Liver (tissue), 9 donors: ENCODE measurements around the gene MUC6. TPM values are rescaled to one million over a fixed set of nuclear protein-coding genes. Genes with fewer than 3 reads are reported as not detected.

Experiments
- DNase-seq: peaks from one replicate; pipeline ENCODE4 v3.0.0-alpha.2; 2017; ENCODE audit warnings: low spot score
- H3K27ac ChIP-seq, 2 donors: one replicate each; pipeline ENCODE4 v1.7.0; 2013; ENCODE audit warnings: inconsistent platforms in 2 of 2, low read length in 2 of 2, control low read depth in 1 of 2, low read depth in 1 of 2, mild to moderate bottlenecking in 1 of 2
- H3K27me3 ChIP-seq, 4 donors: one replicate each; pipeline versions ENCODE4 v1.6.1 to v1.7.0; 2013; ENCODE audit warnings: low read length in 3 of 4, inconsistent platforms in 1 of 4, mild to moderate bottlenecking in 1 of 4, moderate library complexity in 1 of 4; ENCODE audit not compliant: control insufficient read depth in 4 of 4, insufficient read depth in 4 of 4
- H3K36me3 ChIP-seq, 4 donors: one replicate each; pipeline versions ENCODE4 v1.6.1 to v1.7.0; 2013; ENCODE audit warnings: low read length in 3 of 4, mild to moderate bottlenecking in 3 of 4, low read depth in 1 of 4, moderate library complexity in 1 of 4; ENCODE audit not compliant: control insufficient read depth in 4 of 4, insufficient read depth in 3 of 4
- H3K4me1 ChIP-seq, 4 donors: one replicate each; pipeline versions ENCODE4 v1.6.1 to v1.7.0; 2013; ENCODE audit warnings: low read length in 3 of 4, mild to moderate bottlenecking in 3 of 4, moderate library complexity in 1 of 4; ENCODE audit not compliant: control insufficient read depth in 4 of 4, insufficient read depth in 4 of 4
- H3K4me3 ChIP-seq, 3 donors: one replicate each; pipeline versions ENCODE4 v1.6.1 to v1.7.0; 2013; ENCODE audit warnings: low read length in 3 of 3, control low read depth in 1 of 3, low read depth in 1 of 3, mild to moderate bottlenecking in 1 of 3
- H3K9ac ChIP-seq, 2 donors: one replicate each; pipeline ENCODE4 v1.7.0; 2013; ENCODE audit warnings: low read length in 2 of 2, mild to moderate bottlenecking in 2 of 2, moderate library complexity in 2 of 2, control low read depth in 1 of 2, low read depth in 1 of 2
- H3K9me3 ChIP-seq, 4 donors: one replicate each; pipeline versions ENCODE4 v1.6.1 to v1.7.0; 2013; ENCODE audit warnings: low read length in 3 of 4; ENCODE audit not compliant: control insufficient read depth in 4 of 4
- ATF3 ChIP-seq: IDR thresholded peaks from 2 replicates; pipeline ENCODE4 v1.6.1; 2016; ENCODE audit warnings: antibody characterized with exemption
- EGR1 ChIP-seq, 2 donors: IDR thresholded peaks; 2 replicates each; pipeline ENCODE4 v1.6.1; 2016 to 2018; ENCODE audit warnings: antibody characterized with exemption in 2 of 2, low read depth in 2 of 2
- FOXA1 ChIP-seq: IDR thresholded peaks from 2 replicates; pipeline ENCODE4 v1.6.1; 2016; ENCODE audit warnings: antibody characterized with exemption
- FOXA2 ChIP-seq: IDR thresholded peaks from 2 replicates; pipeline ENCODE4 v1.6.1; 2016; ENCODE audit warnings: antibody characterized with exemption
- HNF4A ChIP-seq, 2 donors: conservative IDR thresholded peaks; 2 replicates each; pipeline ENCODE4 v1.6.1; 2016; ENCODE audit warnings: antibody characterized with exemption in 2 of 2, mild to moderate bottlenecking in 2 of 2
- JUND ChIP-seq, 2 donors: IDR thresholded peaks; 2 replicates each; pipeline ENCODE4 v1.6.1; 2016; ENCODE audit warnings: antibody characterized with exemption in 2 of 2
- SP1 ChIP-seq: IDR thresholded peaks from 2 replicates; pipeline ENCODE4 v1.6.1; 2018; ENCODE audit warnings: antibody characterized with exemption, mild to moderate bottlenecking
- TAF1 ChIP-seq: conservative IDR thresholded peaks from 2 replicates; pipeline ENCODE4 v1.6.1; 2016; ENCODE audit warnings: antibody characterized with exemption, mild to moderate bottlenecking
- YY1 ChIP-seq: IDR thresholded peaks from 2 replicates; pipeline ENCODE4 v1.6.1; 2016; ENCODE audit warnings: antibody characterized with exemption, mild to moderate bottlenecking
- WGBS: extraction: QIAGEN DNeasy Blood & Tissue Kit; methylation state at CpG from one replicate; pipeline ENCODE4 v1.1.7; 2013; 5-methylcytosine and 5-hydroxymethylcytosine counted together
- polyA plus RNA-seq, 2 donors: library from polyadenylated mRNA; stranded (reverse) in 1 of 2; unstranded in 1 of 2; fragments of 200-250 nt in 1 of 2; fragments of >200 nt in 1 of 2; fragmentation: Nextera tagmentation in 1 of 2; extraction: Ambion mirVana in 1 of 2; gene quantifications; one replicate each; pipeline versions ENCODE4 v1.2.1 to v1.2.3, GENCODE V29; 2013 to 2015
- total RNA-seq, 2 donors: library from RNA; depleted of rRNA; stranded (reverse); fragments of >200 nt; gene quantifications; one replicate each; pipeline ENCODE4 v1.2.3, GENCODE V29; 2014
- TF ChIP-seq, protein P1 (sequence below): IDR thresholded peaks from 2 replicates; pipeline ENCODE4 v1.6.1; 2016; ENCODE audit warnings: antibody characterized with exemption, mild to moderate bottlenecking
- TF ChIP-seq, protein P2 (sequence below): fragments of 150-350 bp; IDR thresholded peaks from 2 replicates; pipeline ENCODE4 v1.5.1; 2017; ENCODE audit warnings: improper control_type of control experiment, low read depth, low read length; ENCODE audit not compliant: missing input control
- TF ChIP-seq, protein P3 (sequence below): IDR thresholded peaks from 2 replicates; pipeline ENCODE4 v1.6.1; 2016; ENCODE audit warnings: antibody characterized with exemption
- TF ChIP-seq, protein P4 (sequence below): IDR thresholded peaks from 2 replicates; pipeline ENCODE4 v1.6.1; 2016; ENCODE audit warnings: antibody characterized with exemption
- donor health status: healthy.
- donor health status: healthy.
- donor health status: healthy.
- donor health status: healthy.
- donor health status: healthy.

The MUC6 gene
- total and polyA plus RNA-seq, 4 donors = 0.05 to 0.54 (median 0.18) TPM

DNA sequence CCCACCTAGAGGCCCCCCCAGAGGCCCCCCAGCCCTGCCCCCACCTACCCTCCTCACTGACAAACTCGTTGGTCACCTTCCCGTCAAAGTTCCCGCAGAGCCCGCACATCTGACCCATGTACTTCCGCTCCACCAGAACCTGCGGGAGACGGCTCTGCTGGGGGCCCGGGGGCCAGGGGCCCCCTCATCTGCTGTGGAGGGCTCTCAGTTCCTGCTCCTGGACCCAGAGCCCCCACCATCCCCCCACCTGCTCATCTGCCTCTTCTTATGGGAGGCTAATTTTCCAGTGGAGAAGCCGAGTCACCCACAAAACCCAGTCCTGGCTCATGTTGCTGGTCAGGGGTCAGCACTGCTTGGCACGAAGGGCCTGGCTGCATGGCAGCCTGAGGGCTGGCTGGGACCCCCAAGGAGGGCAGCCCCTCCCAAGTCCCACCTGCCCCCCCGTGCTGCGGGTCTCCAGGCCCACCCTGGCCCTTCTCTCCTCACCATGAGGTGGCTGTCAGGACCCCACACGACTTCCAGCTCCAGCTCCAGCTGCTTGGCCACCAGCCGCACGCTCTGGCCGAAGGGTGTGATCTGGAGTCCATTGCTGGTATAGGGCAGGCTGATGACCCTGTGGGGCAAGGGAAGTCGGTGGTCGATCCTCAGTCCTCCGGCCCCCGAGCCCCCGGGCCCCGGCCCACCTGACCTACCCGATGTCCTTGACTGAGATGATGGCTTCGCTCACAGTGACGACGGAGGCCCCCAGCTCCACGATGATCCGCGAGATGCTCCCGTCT lies 5.2 kb downstream of the MUC6 start (continued):
- TF ChIP-seq, protein P1, sequence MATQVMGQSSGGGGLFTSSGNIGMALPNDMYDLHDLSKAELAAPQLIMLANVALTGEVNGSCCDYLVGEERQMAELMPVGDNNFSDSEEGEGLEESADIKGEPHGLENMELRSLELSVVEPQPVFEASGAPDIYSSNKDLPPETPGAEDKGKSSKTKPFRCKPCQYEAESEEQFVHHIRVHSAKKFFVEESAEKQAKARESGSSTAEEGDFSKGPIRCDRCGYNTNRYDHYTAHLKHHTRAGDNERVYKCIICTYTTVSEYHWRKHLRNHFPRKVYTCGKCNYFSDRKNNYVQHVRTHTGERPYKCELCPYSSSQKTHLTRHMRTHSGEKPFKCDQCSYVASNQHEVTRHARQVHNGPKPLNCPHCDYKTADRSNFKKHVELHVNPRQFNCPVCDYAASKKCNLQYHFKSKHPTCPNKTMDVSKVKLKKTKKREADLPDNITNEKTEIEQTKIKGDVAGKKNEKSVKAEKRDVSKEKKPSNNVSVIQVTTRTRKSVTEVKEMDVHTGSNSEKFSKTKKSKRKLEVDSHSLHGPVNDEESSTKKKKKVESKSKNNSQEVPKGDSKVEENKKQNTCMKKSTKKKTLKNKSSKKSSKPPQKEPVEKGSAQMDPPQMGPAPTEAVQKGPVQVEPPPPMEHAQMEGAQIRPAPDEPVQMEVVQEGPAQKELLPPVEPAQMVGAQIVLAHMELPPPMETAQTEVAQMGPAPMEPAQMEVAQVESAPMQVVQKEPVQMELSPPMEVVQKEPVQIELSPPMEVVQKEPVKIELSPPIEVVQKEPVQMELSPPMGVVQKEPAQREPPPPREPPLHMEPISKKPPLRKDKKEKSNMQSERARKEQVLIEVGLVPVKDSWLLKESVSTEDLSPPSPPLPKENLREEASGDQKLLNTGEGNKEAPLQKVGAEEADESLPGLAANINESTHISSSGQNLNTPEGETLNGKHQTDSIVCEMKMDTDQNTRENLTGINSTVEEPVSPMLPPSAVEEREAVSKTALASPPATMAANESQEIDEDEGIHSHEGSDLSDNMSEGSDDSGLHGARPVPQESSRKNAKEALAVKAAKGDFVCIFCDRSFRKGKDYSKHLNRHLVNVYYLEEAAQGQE = no peak
- no peak for TF ChIP-seq HNF4A (conservative IDR thresholded peaks at IDR 0.05)

DNA sequence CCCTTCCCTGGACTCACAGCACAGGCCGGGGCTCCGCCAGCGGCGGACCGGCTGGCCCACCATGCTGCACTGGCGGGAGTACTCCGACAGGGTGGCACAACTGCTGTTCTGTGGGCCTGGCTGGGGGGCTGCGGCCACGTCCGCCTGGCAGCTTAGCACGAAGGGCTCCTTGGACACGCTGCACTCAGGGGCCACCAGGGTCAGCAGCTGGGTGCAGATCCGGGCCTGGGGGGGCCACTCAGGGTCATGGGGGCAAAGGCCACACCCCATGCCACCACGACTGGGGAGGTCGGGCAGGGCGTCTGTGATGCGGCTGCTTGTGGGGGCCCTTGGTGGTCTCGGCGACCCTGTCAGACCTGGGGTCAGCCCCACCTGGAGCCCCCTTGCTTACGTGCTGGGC lies 6.0 kb downstream of the MUC6 start:
- no peak for DNase-seq
- Histone ChIP-seq H3K4me1 (no peaks in the 10 kb centered on the region), H3K27ac (no peak overlapping the region), H3K9me3 (no peaks in the 10 kb centered on the region), H3K27me3 (no peaks in the 10 kb centered on the region), H3K4me3 (no peak overlapping the region), H3K36me3 (no peaks in the 10 kb centered on the region), H3K9ac (no peak overlapping the region)
- TF ChIP-seq FOXA1 (no peak), TAF1 (no peak), YY1 (no peak), JUND (IDR thresholded peaks at IDR 0.05) (no peak), ATF3 (no peak), FOXA2 (no peak), HNF4A (conservative IDR thresholded peaks at IDR 0.05) (no peak), SP1 (no peak), EGR1 (IDR thresholded peaks at IDR 0.05; ENCODE audit: low read depth in 2 of 2) (no peak)
- TF ChIP-seq, protein P2, sequence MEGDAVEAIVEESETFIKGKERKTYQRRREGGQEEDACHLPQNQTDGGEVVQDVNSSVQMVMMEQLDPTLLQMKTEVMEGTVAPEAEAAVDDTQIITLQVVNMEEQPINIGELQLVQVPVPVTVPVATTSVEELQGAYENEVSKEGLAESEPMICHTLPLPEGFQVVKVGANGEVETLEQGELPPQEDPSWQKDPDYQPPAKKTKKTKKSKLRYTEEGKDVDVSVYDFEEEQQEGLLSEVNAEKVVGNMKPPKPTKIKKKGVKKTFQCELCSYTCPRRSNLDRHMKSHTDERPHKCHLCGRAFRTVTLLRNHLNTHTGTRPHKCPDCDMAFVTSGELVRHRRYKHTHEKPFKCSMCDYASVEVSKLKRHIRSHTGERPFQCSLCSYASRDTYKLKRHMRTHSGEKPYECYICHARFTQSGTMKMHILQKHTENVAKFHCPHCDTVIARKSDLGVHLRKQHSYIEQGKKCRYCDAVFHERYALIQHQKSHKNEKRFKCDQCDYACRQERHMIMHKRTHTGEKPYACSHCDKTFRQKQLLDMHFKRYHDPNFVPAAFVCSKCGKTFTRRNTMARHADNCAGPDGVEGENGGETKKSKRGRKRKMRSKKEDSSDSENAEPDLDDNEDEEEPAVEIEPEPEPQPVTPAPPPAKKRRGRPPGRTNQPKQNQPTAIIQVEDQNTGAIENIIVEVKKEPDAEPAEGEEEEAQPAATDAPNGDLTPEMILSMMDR = no peak
- TF ChIP-seq, protein P3, sequence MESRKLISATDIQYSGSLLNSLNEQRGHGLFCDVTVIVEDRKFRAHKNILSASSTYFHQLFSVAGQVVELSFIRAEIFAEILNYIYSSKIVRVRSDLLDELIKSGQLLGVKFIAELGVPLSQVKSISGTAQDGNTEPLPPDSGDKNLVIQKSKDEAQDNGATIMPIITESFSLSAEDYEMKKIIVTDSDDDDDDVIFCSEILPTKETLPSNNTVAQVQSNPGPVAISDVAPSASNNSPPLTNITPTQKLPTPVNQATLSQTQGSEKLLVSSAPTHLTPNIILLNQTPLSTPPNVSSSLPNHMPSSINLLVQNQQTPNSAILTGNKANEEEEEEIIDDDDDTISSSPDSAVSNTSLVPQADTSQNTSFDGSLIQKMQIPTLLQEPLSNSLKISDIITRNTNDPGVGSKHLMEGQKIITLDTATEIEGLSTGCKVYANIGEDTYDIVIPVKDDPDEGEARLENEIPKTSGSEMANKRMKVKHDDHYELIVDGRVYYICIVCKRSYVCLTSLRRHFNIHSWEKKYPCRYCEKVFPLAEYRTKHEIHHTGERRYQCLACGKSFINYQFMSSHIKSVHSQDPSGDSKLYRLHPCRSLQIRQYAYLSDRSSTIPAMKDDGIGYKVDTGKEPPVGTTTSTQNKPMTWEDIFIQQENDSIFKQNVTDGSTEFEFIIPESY = no peak
- TF ChIP-seq, protein P4, sequence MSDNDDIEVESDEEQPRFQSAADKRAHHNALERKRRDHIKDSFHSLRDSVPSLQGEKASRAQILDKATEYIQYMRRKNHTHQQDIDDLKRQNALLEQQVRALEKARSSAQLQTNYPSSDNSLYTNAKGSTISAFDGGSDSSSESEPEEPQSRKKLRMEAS = no peak
- WGBS = 67% methylated on average over 20 of the region's 20 CpGs
